Loucy (cell line): ENCODE results near the gene AMBRA1.

Experiments
- H2AFZ ChIP-seq: fragments of 200-600 bp; sonication (generic); 2 replicates; pipeline ENCODE4 v1.6.0; 2016; ENCODE audit warnings: antibody characterized with exemption, mild to moderate bottlenecking, low read length, moderate library complexity
- H3F3A ChIP-seq: fragments of 200-600 bp; 2 replicates; pipeline ENCODE4 v1.6.0; 2016; ENCODE audit warnings: antibody characterized with exemption, low read depth, mild to moderate bottlenecking
- H3K27me3 ChIP-seq: fragments of 200-600 bp; sonication (generic); 2 replicates; pipeline ENCODE4 v1.6.1; 2014; ENCODE audit warnings: low read length, mild to moderate bottlenecking; ENCODE audit not compliant: insufficient read depth, poor library complexity, severe bottlenecking
- H3K36me3 ChIP-seq: fragments of 200-600 bp; sonication (generic); 2 replicates; pipeline ENCODE4 v1.6.1; 2016; ENCODE audit warnings: low read length; ENCODE audit not compliant: insufficient read depth
- H3K4me1 ChIP-seq: fragments of 200-600 bp; sonication (generic); 2 replicates; pipeline ENCODE4 v1.5.1; 2014; ENCODE audit warnings: low read length, mild to moderate bottlenecking; ENCODE audit not compliant: insufficient read depth, poor library complexity, severe bottlenecking
- H3K4me2 ChIP-seq: fragments of 200-600 bp; sonication (generic); 2 replicates; pipeline ENCODE4 v1.6.0; 2014; ENCODE audit warnings: antibody characterized with exemption, low read length, low read depth, mild to moderate bottlenecking; ENCODE audit not compliant: poor library complexity, severe bottlenecking
- H3K4me3 ChIP-seq: fragments of 200-600 bp; sonication (generic); 2 replicates; pipeline ENCODE4 v1.5.1; 2014; ENCODE audit warnings: low read length, mild to moderate bottlenecking, mixed read lengths; ENCODE audit not compliant: poor library complexity, severe bottlenecking
- H3K79me2 ChIP-seq: fragments of 200-600 bp; sonication (generic); 2 replicates; pipeline ENCODE4 v1.6.1; 2014; ENCODE audit warnings: low read length; ENCODE audit not compliant: insufficient read depth
- H3K9ac ChIP-seq: fragments of 200-600 bp; sonication (generic); 2 replicates; pipeline ENCODE4 v1.6.0; 2014; ENCODE audit warnings: mild to moderate bottlenecking, low read depth, low read length, moderate library complexity; ENCODE audit not compliant: poor library complexity, severe bottlenecking
- H3K9me2 ChIP-seq: fragments of 200-600 bp; sonication (generic); replicated peaks from 2 replicates; pipeline ENCODE4 v1.6.1; 2016; ENCODE audit warnings: low read depth, low read length, mixed read lengths
- H3K9me3 ChIP-seq: fragments of 200-600 bp; sonication (generic); 2 replicates; pipeline ENCODE4 v1.6.1; 2014; ENCODE audit warnings: mild to moderate bottlenecking, antibody characterized with exemption, low read length, low read depth; ENCODE audit not compliant: insufficient read depth
- H4K20me1 ChIP-seq: fragments of 200-600 bp; sonication (generic); 2 replicates; pipeline ENCODE4 v1.6.0; 2014; ENCODE audit warnings: antibody characterized with exemption, low read length, mild to moderate bottlenecking; ENCODE audit not compliant: insufficient read depth, poor library complexity, severe bottlenecking
- CTCF ChIP-seq: fragments of 200-600 bp; sonication (generic); conservative IDR thresholded peaks from 2 replicates; pipeline ENCODE4 v1.5.1; 2014; ENCODE audit warnings: mild to moderate bottlenecking, antibody characterized with exemption, low read length
- EZH2phosphoT487 ChIP-seq: fragments of 200-600 bp; IDR thresholded peaks from 2 replicates; pipeline ENCODE4 v1.6.1; 2018; ENCODE audit warnings: antibody characterized with exemption, mild to moderate bottlenecking, moderate library complexity, borderline replicate concordance

AMBRA1 gene

GRCh38 chr11:46632502-46632901 lies 38.7 kb upstream of the AMBRA1 start:
- Histone ChIP-seq H3K27me3 (no peaks in the 10 kb centered on the region), H3K9me3 (no peaks in the 10 kb centered on the region), H2AFZ (no peak overlapping the region), H3K4me2 (no peak overlapping the region), H3K9me2 (no peaks in the 10 kb centered on the region), H3K36me3 (peaks cover 19% of the 10 kb centered on the region; the same call in 1 of the 2 replicates), H3K4me1 (no peaks in the 10 kb centered on the region), H4K20me1 (no peaks in the 10 kb centered on the region), H3K9ac (no peak overlapping the region), H3F3A (no peaks in the 10 kb centered on the region), H3K4me3 (no peak overlapping the region), H3K79me2 (no peaks in the 10 kb centered on the region)
- TF ChIP-seq CTCF (no peak), EZH2phosphoT487 (no peak)

GRCh38 chr11:46631676-46632075 lies 37.9 kb upstream of the AMBRA1 start:
- TF ChIP-seq EZH2phosphoT487, result no peak
- no peak for TF ChIP-seq CTCF
- Histone ChIP-seq H4K20me1 (no peaks in the 10 kb centered on the region), H3K4me2 (no peak overlapping the region), H3K9me2 (no peaks in the 10 kb centered on the region), H2AFZ (no peak overlapping the region), H3K4me1 (no peaks in the 10 kb centered on the region), H3K79me2 (no peaks in the 10 kb centered on the region), H3K9ac (no peak overlapping the region), H3K36me3 (peaks cover 19% of the 10 kb centered on the region; the same call in 1 of the 2 replicates), H3F3A (no peaks in the 10 kb centered on the region), H3K9me3 (no peaks in the 10 kb centered on the region), H3K4me3 (no peak overlapping the region), H3K27me3 (no peaks in the 10 kb centered on the region)

DNA sequence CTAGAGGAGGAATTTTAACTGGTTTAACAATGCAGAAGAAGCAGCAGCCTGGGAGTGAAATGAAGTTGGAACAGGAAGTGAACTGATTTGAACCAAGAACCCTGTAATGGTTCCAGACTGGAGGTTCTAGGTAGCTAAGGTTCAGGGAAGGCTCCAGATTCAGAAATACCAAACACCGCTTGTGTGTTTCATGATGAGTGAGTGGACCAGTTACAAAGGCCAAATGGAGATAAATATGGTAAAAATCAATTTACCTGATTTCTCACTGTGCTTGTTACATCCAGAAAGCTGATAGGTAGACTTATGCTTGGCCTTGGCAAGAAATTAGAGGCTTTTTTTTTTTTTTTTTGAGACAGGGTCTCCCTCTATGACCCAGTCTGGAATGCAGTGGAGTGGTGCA lies 36.4 kb upstream of the AMBRA1 start:
- Histone ChIP-seq H3K4me3 (no peak overlapping the region), H3K36me3 (peaks cover 18% of the 10 kb centered on the region; the same call in 1 of the 2 replicates), H3K79me2 (peaks cover 7% of the 10 kb centered on the region; the same call in 1 of the 2 replicates), H3K27me3 (no peaks in the 10 kb centered on the region), H4K20me1 (no peaks in the 10 kb centered on the region), H3K9me2 (no peaks in the 10 kb centered on the region), H3K9ac (no peak overlapping the region), H2AFZ (no peak overlapping the region), H3K9me3 (no peaks in the 10 kb centered on the region), H3K4me1 (no peaks in the 10 kb centered on the region), H3F3A (no peaks in the 10 kb centered on the region), H3K4me2 (no peak overlapping the region)
- TF ChIP-seq CTCF, result no peak
- no peak for TF ChIP-seq EZH2phosphoT487
